GM12878 (cell line): ENCODE results near the gene ACOT13. TPM values are rescaled to one million over a fixed set of nuclear protein-coding genes. Genes with fewer than 3 reads are reported as not detected.
"Not testable (repeated sequence)": the region's sequence is repeated elsewhere in the genome, so short reads cannot be mapped to it uniquely, and the experiment has no call there.

Source experiments
- ATAC-seq: fragments of 200-7000 bp; cut with Tn5 transposase; 3 replicates; pipeline ENCODE4 v1.9.1; 2020; ENCODE audit warnings: mild to moderate bottlenecking, moderate library complexity
- BruUV-seq: library from RNA; stranded (reverse); fragments of 400-500 nt; replicated peaks from 2 replicates; lab custom pipeline; 2021; lab: Mats Ljungman, UMichigan
- CTCF ChIA-PET: fragments of 300-600 bp; sonication (Branson Sonifier 250); formaldehyde crosslinking; extraction: SDS; loops from one replicate; lab custom pipeline; 2021; ENCODE audit warnings: inconsistent platforms; lab: Yijun Ruan, JAX
- POLR2A ChIA-PET: fragments of 350-600 bp; formaldehyde crosslinking; extraction: SDS; loops from one replicate; lab custom pipeline; 2021; ENCODE audit warnings: inconsistent platforms; lab: Charles Lee
- RAD21 ChIA-PET: fragments of 300-600 bp; sonication (Branson Sonifier 250); formaldehyde crosslinking; loops from one replicate; lab custom pipeline; 2023; ENCODE audit warnings: antibody characterized with exemption; ENCODE audit not compliant: unreplicated experiment; lab: Charles Lee
- SMC1A ChIA-PET: fragments of 300-600 bp; sonication (Branson Sonifier 250); formaldehyde crosslinking; loops from one replicate; lab custom pipeline; 2023; ENCODE audit not compliant: unreplicated experiment, uncharacterized antibody; lab: Charles Lee
- DNase-seq: peaks from one replicate; pipeline ENCODE4 v3.0.0-alpha.2; 2011; ENCODE audit warnings: low read depth, low spot score
- FAIRE-seq: peaks from 3 replicates; lab custom pipeline; 2011; peaks lifted over from hg19 to GRCh38; lab: Jason Lieb, UNC
- H2AFZ ChIP-seq: 2 replicates; pipeline ENCODE4 v1.6.0; 2011; ENCODE audit warnings: low read depth, low read length, control low read depth; ENCODE audit not compliant: control insufficient read depth
- H3K27ac ChIP-seq: 2 replicates; pipeline ENCODE4 v1.5.1; 2011; ENCODE audit warnings: control low read depth; ENCODE audit not compliant: control insufficient read depth, insufficient read depth
- H3K27me3 ChIP-seq, 2 experiments: replicated peaks in 1 of 2; 2 replicates each; pipeline versions ENCODE4 v1.6.0 to v1.6.1; 2011; ENCODE audit warnings: low read length in 1 of 2; ENCODE audit not compliant: control insufficient read depth in 2 of 2, insufficient read depth in 2 of 2
- H3K36me3 ChIP-seq, 2 experiments: 2 replicates each; pipeline ENCODE4 v1.5.1; 2011; ENCODE audit warnings: low read length in 1 of 2; ENCODE audit not compliant: control insufficient read depth in 2 of 2, insufficient read depth in 2 of 2
- H3K4me1 ChIP-seq: 2 replicates; pipeline ENCODE4 v1.6.1; 2011; ENCODE audit warnings: mild to moderate bottlenecking, low read length, moderate library complexity, mixed read lengths; ENCODE audit not compliant: control insufficient read depth, insufficient read depth
- H3K4me2 ChIP-seq: 2 replicates; pipeline ENCODE4 v1.6.0; 2011; ENCODE audit warnings: control low read depth; ENCODE audit not compliant: control insufficient read depth, insufficient read depth
- H3K4me3 ChIP-seq: fragments of 200-600 bp; sonication (generic); 2 replicates; pipeline ENCODE4 v1.5.1; 2016
- H3K79me2 ChIP-seq: 2 replicates; pipeline ENCODE4 v1.6.0; 2011; ENCODE audit warnings: low read length; ENCODE audit not compliant: control insufficient read depth, insufficient read depth
- H3K9ac ChIP-seq: 2 replicates; pipeline ENCODE4 v1.8.0; 2011; ENCODE audit warnings: low read length, control low read depth, mixed read lengths; ENCODE audit not compliant: control insufficient read depth, insufficient read depth
- H3K9me3 ChIP-seq: replicated peaks from 3 replicates; pipeline ENCODE4 v1.5.1; 2011; ENCODE audit warnings: mild to moderate bottlenecking, low read length; ENCODE audit not compliant: control insufficient read depth, insufficient read depth
- H4K20me1 ChIP-seq: 2 replicates; pipeline ENCODE4 v1.6.0; 2011; ENCODE audit not compliant: control insufficient read depth, insufficient read depth
- ATF2 ChIP-seq: IDR thresholded peaks from 2 replicates; pipeline ENCODE4 v1.6.1; 2012; ENCODE audit warnings: low read length, inconsistent platforms
- ATF7 ChIP-seq: fragments of 450-650 bp; IDR thresholded peaks from 2 replicates; pipeline ENCODE4 v1.6.1; 2016; ENCODE audit warnings: low read depth, mild to moderate bottlenecking
- CBX5 ChIP-seq: sonication (generic); IDR thresholded peaks from 2 replicates; pipeline ENCODE4 v1.6.1; 2016; ENCODE audit warnings: low read depth, moderate library complexity, mild to moderate bottlenecking, inconsistent platforms
- CEBPB ChIP-seq, 2 experiments: fragments of 150-350 bp in 1 of 2; IDR thresholded peaks; 2 replicates each; pipeline ENCODE4 v1.6.1; 2012 to 2014; ENCODE audit warnings: low read depth in 2 of 2, low read length in 2 of 2, borderline replicate concordance in 1 of 2, inconsistent platforms in 1 of 2
- ZSCAN29 ChIP-seq: fragments of 450-650 bp; IDR thresholded peaks from 2 replicates; pipeline ENCODE4 v1.6.1; 2017; ENCODE audit warnings: mild to moderate bottlenecking, moderate library complexity
- WGBS: methylation state at CpG from one replicate; pipeline ENCODE4 v1.1.6; 2016; ENCODE audit warnings: low lambda C conversion rate; ENCODE audit not compliant: insufficient replicate concordance, insufficient coverage; ENCODE audit errors: missing lambda C conversion rate; 5-methylcytosine and 5-hydroxymethylcytosine counted together
- in situ Hi-C: fragments of 300-500 bp; cut with MboI; formaldehyde crosslinking; loops from 9 replicates; pipeline ENCODE4 v1.14.3; 2018; ENCODE audit warnings: mixed read lengths
- intact Hi-C: fragments of 100-400 bp; cut with micrococcal nuclease; formaldehyde crosslinking; loops from one replicate; pipeline ENCODE4 v1.14.2; 2022; ENCODE audit not compliant: unreplicated experiment
- polyA plus RNA-seq, 11 experiments: library from polyadenylated mRNA; depleted of rRNA in 4 of 11; unstranded in 6 of 11; stranded (reverse) in 5 of 11; fragments of >200 nt; fragmentation: Nextera tagmentation in 4 of 11; fragmentation: Illumina TruSeq in 1 of 11; extraction: Ambion mirVana in 4 of 11; extraction: Trizol in 1 of 11; gene quantifications; 1 replicate in 1 of 11; 2 replicates in 10 of 11; pipeline versions ENCODE4 v1.2.1 to v1.2.3, GENCODE V29; 2011 to 2016; ENCODE audit warnings: inconsistent platforms in 2 of 11, missing spikeins in 2 of 11, low read depth in 1 of 11
- total RNA-seq, 4 experiments: library from RNA; depleted of rRNA in 3 of 4; stranded (reverse); fragments of >200 nt in 3 of 4; fragmentation: Illumina TruSeq in 1 of 4; extraction: Trizol in 1 of 4; gene quantifications; 2 replicates each; pipeline versions ENCODE4 v1.2.1 to v1.2.3, GENCODE V29; 2013 to 2021
- TF ChIP-seq, protein P1 (sequence below): fragments of 450-650 bp; IDR thresholded peaks from 2 replicates; pipeline ENCODE4 v1.6.1; 2017; ENCODE audit warnings: mild to moderate bottlenecking

Gene ACOT13
- total and polyA plus RNA-seq, 10 of the 15 experiments (the other 5 are each of a cell fraction or from before 2014, with no cell fraction given) = 6.0 to 60.6 (median 36.6) TPM

DNA sequence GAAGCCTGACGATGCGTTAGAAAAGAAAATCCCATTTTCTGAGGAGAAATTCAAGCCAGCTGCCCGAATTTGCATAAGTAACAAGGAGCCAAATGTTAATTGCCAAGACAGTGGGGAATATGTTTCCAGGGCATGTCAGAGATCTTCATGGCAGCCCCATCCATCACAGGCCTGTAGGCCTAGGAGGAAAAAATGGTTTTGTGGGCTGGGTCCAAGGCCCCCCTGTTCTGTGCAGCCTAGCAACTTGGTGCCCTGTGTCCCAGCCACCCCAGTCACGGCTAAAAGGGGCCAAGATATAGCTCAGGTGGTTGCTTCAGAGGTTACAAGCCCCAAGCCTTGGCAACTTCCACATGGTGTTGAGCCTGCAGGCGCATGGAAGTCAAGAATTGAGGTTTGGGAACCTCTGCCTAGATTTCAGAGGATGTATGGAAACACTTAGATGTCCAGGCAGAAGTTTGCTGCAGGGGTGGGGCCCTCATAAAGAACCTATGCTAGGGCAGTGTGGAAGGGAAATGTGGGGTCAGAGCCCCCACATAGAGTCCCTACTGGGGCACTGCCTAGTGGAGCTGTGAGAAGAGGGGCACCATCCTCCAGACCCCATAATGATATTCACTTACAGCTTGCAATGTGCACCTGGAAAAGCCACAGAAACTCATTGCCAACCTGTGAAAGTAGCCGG is 64.7 kb downstream of the ACOT13 start:
- peak; percentile 73; the same call in 1 of the 2 replicates for TF ChIP-seq CBX5
- H3K4me1 ChIP-seq, in situ Hi-C loops, H3K27ac ChIP-seq, DNase-seq, BruUV-seq, H3K9ac ChIP-seq, intact Hi-C loops, H4K20me1 ChIP-seq, ATAC-seq, CTCF ChIA-PET, H3K79me2 ChIP-seq, RAD21 ChIA-PET, H3K4me2 ChIP-seq, H3K27me3 ChIP-seq, H2AFZ ChIP-seq, FAIRE-seq, H3K4me3 ChIP-seq, POLR2A ChIA-PET, H3K36me3 ChIP-seq: not testable (repeated sequence)
- peaks cover 10% of the 10 kb centered on the region; the same call in 2 of the 3 replicates for H3K9me3 ChIP-seq
- 40% methylated on average over 6 of the region's 6 CpGs for WGBS
- SMC1A ChIA-PET = interaction anchor here (1.5 kb wide), 1 partner anchor 10 kb away, joined by 3 read pairs; no protein-coding TSS in a partner anchor

GRCh38 chr6:24734166-24734565 is 67.3 kb downstream of the ACOT13 start:
- intact Hi-C loops (no loop called here), in situ Hi-C loops (no loop called here)
- Histone ChIP-seq H2AFZ (no peak overlapping the region), H3K36me3 (no peaks in the 10 kb centered on the region), H3K79me2 (no peaks in the 10 kb centered on the region), H3K9me3 (peaks cover 10% of the 10 kb centered on the region; the same call in 2 of the 3 replicates), H3K4me2 (no peak overlapping the region), H3K4me3 (no peak overlapping the region), H3K27ac (no peak overlapping the region), H3K27me3 (no peaks in the 10 kb centered on the region), H3K9ac (no peak overlapping the region), H4K20me1 (no peaks in the 10 kb centered on the region), H3K4me1 (no peaks in the 10 kb centered on the region)
- WGBS = 95% methylated on average over 1 of the region's 1 CpG
- SMC1A ChIA-PET = interaction anchor here (0.7 to 1.7 kb wide), 4 partner anchors 8 to 132 kb away, joined by 3 to 5 read pairs (median 4); no protein-coding TSS in a partner anchor
- DNase-seq (no peak), ATAC-seq (no peak), FAIRE-seq (no peak)
- no peak for TF ChIP-seq ATF7
- TF ChIP-seq ATF2 = no peak
- TF ChIP-seq, protein P1, sequence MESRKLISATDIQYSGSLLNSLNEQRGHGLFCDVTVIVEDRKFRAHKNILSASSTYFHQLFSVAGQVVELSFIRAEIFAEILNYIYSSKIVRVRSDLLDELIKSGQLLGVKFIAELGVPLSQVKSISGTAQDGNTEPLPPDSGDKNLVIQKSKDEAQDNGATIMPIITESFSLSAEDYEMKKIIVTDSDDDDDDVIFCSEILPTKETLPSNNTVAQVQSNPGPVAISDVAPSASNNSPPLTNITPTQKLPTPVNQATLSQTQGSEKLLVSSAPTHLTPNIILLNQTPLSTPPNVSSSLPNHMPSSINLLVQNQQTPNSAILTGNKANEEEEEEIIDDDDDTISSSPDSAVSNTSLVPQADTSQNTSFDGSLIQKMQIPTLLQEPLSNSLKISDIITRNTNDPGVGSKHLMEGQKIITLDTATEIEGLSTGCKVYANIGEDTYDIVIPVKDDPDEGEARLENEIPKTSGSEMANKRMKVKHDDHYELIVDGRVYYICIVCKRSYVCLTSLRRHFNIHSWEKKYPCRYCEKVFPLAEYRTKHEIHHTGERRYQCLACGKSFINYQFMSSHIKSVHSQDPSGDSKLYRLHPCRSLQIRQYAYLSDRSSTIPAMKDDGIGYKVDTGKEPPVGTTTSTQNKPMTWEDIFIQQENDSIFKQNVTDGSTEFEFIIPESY = no peak
- TF ChIP-seq CEBPB (IDR thresholded peaks at IDR 0.05; ENCODE audit: borderline replicate concordance in 1 of 2, low read depth in 2 of 2, low read length in 2 of 2) = no peak
- no peak for TF ChIP-seq ZSCAN29
- CTCF ChIA-PET = no interaction called here
- POLR2A ChIA-PET = no interaction called here
- RAD21 ChIA-PET = no interaction called here
- no TSS peak for BruUV-seq
